RWPE2 (cell line): Measurements from ENCODE around the gene WDR1.

Source experiments
- ATAC-seq: fragments of 200-7000 bp; cut with Tn5 transposase; 3 replicates; pipeline ENCODE4 v1.9.1; 2021; ENCODE audit warnings: low read depth
- DNase-seq: peaks from one replicate; pipeline ENCODE4 v3.0.0-alpha.2; 2020; ENCODE audit warnings: low spot score
- H3K27ac ChIP-seq: fragments of 450-650 bp; 2 replicates; pipeline ENCODE4 v1.5.1; 2017; ENCODE audit warnings: mild to moderate bottlenecking; ENCODE audit not compliant: poor library complexity, severe bottlenecking
- H3K27me3 ChIP-seq: fragments of 250-450 bp; sonication (Bioruptor Pico); 2 replicates; pipeline ENCODE4 v1.5.1; 2021; ENCODE audit warnings: mild to moderate bottlenecking, moderate library complexity; ENCODE audit not compliant: insufficient read depth, poor library complexity, severe bottlenecking
- H3K36me3 ChIP-seq: fragments of 250-450 bp; sonication (Bioruptor Pico); 2 replicates; pipeline ENCODE4 v1.5.1; 2020; ENCODE audit warnings: low read depth, mild to moderate bottlenecking, moderate library complexity
- H3K4me1 ChIP-seq: fragments of 250-450 bp; sonication (Bioruptor Pico); 2 replicates; pipeline ENCODE4 v1.5.1; 2021; ENCODE audit warnings: mild to moderate bottlenecking, moderate library complexity; ENCODE audit not compliant: insufficient read depth, poor library complexity, severe bottlenecking
- H3K4me3 ChIP-seq: fragments of 250-450 bp; sonication (Bioruptor Pico); 2 replicates; pipeline ENCODE4 v1.5.1; 2021; ENCODE audit warnings: mild to moderate bottlenecking, moderate library complexity; ENCODE audit not compliant: severe bottlenecking
- H3K9me3 ChIP-seq: fragments of 250-450 bp; sonication (Bioruptor Pico); 2 replicates; pipeline ENCODE4 v1.5.1; 2021; ENCODE audit warnings: mild to moderate bottlenecking, moderate library complexity; ENCODE audit not compliant: severe bottlenecking
- TF ChIP-seq, protein P1 (sequence below): fragments of 450-650 bp; IDR thresholded peaks from one replicate; pipeline ENCODE4 v1.5.1; 2017; ENCODE audit warnings: mild to moderate bottlenecking, moderate library complexity; ENCODE audit not compliant: poor library complexity, severe bottlenecking

WDR1 gene, protein sequence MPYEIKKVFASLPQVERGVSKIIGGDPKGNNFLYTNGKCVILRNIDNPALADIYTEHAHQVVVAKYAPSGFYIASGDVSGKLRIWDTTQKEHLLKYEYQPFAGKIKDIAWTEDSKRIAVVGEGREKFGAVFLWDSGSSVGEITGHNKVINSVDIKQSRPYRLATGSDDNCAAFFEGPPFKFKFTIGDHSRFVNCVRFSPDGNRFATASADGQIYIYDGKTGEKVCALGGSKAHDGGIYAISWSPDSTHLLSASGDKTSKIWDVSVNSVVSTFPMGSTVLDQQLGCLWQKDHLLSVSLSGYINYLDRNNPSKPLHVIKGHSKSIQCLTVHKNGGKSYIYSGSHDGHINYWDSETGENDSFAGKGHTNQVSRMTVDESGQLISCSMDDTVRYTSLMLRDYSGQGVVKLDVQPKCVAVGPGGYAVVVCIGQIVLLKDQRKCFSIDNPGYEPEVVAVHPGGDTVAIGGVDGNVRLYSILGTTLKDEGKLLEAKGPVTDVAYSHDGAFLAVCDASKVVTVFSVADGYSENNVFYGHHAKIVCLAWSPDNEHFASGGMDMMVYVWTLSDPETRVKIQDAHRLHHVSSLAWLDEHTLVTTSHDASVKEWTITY

DNA sequence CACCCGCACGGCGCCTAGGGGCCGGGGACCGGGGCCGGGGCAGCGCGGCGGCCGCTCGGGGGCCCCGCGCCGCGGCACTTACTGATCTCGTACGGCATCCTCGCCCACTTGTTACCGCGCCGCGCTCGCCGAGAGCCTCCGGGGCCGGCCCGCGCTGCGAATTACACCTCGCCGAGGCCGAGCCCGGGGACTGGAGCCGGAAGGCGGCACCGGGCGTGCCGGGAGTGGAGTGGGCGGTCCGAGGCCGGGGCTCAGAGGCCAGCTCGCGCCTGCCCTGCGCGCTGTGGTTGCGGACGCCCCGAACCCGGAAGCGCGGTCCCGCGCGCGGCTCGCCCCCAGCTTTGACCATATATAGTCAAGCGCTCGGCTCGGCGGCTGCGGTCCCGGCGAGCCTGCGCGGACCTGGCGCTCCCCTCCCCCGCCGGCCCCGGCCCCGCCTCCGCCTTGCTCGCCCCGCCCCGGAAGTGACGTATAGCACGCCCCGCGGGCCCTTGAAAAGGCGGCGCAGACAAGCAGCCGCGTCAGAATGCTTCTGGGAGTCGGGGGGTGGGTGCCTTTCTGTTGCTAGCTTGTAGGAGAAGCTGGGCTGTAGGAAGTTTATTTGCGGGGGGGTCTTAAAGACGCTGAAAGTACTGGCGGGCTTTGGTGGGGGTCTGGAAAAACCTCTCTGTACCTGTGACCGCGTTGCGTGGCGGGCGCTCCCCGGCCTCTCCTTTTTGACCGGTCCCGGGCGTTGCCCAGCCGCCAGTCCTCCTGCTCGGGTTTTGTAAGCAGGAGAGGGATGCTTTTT, at the start of gene WDR1:
Gene WDR1, minus strand, starts transcription at position 231 of the 790 bp plus-strand sequence. Its CDS starts 133 bp downstream, at position 98.
- Histone ChIP-seq H3K27me3 (no peaks in the 10 kb centered on the region), H3K4me3 (peak within 1 kb of the TSS; percentile 89), H3K9me3 (no peaks in the 10 kb centered on the region), H3K27ac (peak within 1 kb of the TSS; percentile 90), H3K4me1 (peaks cover 15% of the 10 kb centered on the region), H3K36me3 (peaks cover 40% of the 10 kb centered on the region)
- peak; percentile 91 for ATAC-seq
- TF ChIP-seq, protein P1, sequence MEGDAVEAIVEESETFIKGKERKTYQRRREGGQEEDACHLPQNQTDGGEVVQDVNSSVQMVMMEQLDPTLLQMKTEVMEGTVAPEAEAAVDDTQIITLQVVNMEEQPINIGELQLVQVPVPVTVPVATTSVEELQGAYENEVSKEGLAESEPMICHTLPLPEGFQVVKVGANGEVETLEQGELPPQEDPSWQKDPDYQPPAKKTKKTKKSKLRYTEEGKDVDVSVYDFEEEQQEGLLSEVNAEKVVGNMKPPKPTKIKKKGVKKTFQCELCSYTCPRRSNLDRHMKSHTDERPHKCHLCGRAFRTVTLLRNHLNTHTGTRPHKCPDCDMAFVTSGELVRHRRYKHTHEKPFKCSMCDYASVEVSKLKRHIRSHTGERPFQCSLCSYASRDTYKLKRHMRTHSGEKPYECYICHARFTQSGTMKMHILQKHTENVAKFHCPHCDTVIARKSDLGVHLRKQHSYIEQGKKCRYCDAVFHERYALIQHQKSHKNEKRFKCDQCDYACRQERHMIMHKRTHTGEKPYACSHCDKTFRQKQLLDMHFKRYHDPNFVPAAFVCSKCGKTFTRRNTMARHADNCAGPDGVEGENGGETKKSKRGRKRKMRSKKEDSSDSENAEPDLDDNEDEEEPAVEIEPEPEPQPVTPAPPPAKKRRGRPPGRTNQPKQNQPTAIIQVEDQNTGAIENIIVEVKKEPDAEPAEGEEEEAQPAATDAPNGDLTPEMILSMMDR: no peak
- peak; percentile 96 for DNase-seq

DNA sequence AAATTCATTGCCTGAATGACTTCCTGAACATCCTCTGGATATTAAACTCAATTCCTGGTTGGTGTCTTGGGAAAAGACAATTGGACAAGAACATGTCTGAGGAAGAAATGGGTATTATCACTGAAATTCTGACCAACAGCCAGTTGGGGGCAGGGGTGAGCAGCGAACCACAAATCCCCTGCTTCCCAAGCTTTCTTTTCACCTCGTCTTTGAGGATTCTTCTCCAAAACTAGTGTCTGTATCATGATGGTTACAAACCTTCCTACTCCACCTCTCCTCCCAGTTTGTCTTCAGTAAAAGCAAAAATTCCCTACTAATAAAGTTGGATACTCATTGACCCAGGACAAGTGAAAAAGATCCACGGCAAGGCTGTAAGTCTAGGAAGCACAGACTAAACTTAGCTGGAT, 48.3 kb upstream of the WDR1 start:
- H3K27ac ChIP-seq: no peak overlapping the region
- no peaks in the 10 kb centered on the region for H3K4me1 ChIP-seq
- TF ChIP-seq, protein P1: peak; percentile 85
- no peaks in the 10 kb centered on the region for H3K27me3 ChIP-seq
- no peak overlapping the region for H3K4me3 ChIP-seq
- H3K36me3 ChIP-seq: no peaks in the 10 kb centered on the region
- no peak for DNase-seq
- 0 out of 3 replicates have a peak, but pooled peaks have one; percentile 29 for ATAC-seq
- H3K9me3 ChIP-seq: no peaks in the 10 kb centered on the region

DNA sequence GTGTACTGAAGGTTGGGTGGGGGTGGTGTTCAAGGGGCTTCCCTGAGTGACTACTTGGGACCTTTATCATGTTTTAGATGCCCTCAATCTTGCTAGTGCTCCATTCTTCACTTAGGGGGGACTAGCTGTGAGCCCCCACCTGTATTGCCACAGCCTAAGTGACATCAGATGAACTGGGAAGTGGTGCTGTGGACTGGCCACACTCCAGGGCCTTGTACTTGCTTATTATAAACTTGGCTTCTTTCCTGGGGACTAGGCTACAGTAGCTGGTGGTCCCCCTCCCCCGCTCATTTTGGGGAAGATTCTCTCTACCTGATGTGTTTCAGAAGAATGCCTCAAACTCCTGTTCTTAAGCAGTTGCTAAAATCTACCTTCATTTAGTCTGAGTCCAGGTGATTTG, 46.7 kb upstream of the WDR1 start:
- H3K4me3 ChIP-seq: no peak overlapping the region
- no peaks in the 10 kb centered on the region for H3K4me1 ChIP-seq
- H3K9me3 ChIP-seq: no peaks in the 10 kb centered on the region
- H3K36me3 ChIP-seq: no peaks in the 10 kb centered on the region
- H3K27ac ChIP-seq: no peak overlapping the region
- TF ChIP-seq, protein P1: no peak
- H3K27me3 ChIP-seq: no peaks in the 10 kb centered on the region
- DNase-seq: no peak
- ATAC-seq: no peak

DNA sequence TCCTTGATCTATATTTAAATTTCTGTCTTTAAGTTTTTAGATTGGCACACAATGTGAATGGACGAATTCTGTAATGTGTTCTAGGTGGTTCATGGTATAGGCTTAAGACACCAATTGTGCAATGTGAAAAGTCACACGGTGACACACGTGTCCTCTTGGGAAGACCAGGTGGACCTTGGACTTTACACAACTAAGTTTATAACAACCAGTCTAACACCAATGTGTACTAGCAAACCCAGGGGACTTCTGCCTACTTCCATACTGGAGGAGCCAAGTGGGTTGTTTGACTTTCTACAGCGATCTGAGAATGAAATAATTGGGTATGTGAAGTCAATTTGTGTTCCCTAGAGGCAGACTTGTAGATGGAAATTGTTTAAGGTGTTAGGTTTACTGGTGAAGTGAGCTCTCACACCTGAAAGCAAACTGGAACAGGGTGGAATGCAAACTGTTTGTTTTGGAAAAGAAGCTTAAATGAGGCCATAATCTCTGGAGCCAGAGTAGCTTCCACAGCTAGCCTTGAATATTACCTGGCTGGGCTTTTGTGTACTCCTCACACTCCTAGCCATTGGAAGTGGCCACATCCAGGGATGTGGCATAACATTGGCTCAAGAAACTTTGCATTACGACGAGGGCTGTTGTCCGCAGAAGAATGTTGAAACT, 45.9 kb upstream of the WDR1 start:
- Histone ChIP-seq H3K9me3 (no peaks in the 10 kb centered on the region), H3K4me3 (no peak overlapping the region), H3K27ac (no peak overlapping the region), H3K27me3 (no peaks in the 10 kb centered on the region), H3K36me3 (no peaks in the 10 kb centered on the region), H3K4me1 (no peaks in the 10 kb centered on the region)
- ATAC-seq (no peak), DNase-seq (no peak)
- TF ChIP-seq, protein P1: no peak
